Mucosa of rectum (tissue), 2 donors: ENCODE results near the gene FTL.
A peak's percentile ranks its signal among the peaks of the same experiment; 100 is the strongest.

Experiments
- H3K27ac ChIP-seq, 2 donors: one replicate each; pipeline ENCODE4 v1.7.0; 2013; ENCODE audit warnings: inconsistent platforms in 2 of 2, low read depth in 2 of 2, low read length in 2 of 2
- H3K27me3 ChIP-seq, 2 donors: one replicate each; pipeline ENCODE4 v1.7.0; 2013; ENCODE audit warnings: low read length in 2 of 2; ENCODE audit not compliant: control insufficient read depth in 2 of 2, insufficient read depth in 2 of 2
- H3K36me3 ChIP-seq, 2 donors: one replicate each; pipeline ENCODE4 v1.7.0; 2013; ENCODE audit warnings: low read length in 2 of 2; ENCODE audit not compliant: control insufficient read depth in 2 of 2, insufficient read depth in 2 of 2
- H3K4me1 ChIP-seq, 2 donors: one replicate each; pipeline ENCODE4 v1.7.0; 2013; ENCODE audit warnings: low read length in 2 of 2, mild to moderate bottlenecking in 1 of 2; ENCODE audit not compliant: control insufficient read depth in 2 of 2, insufficient read depth in 2 of 2
- H3K4me3 ChIP-seq, 2 donors: one replicate each; pipeline ENCODE4 v1.7.0; 2013; ENCODE audit warnings: low read length in 2 of 2
- H3K9ac ChIP-seq, 2 donors: one replicate each; pipeline ENCODE4 v1.7.0; 2013; ENCODE audit warnings: low read length in 2 of 2, low read depth in 1 of 2, mild to moderate bottlenecking in 1 of 2
- H3K9me3 ChIP-seq, 2 donors: one replicate each; pipeline ENCODE4 v1.7.0; 2013; ENCODE audit warnings: low read length in 2 of 2; ENCODE audit not compliant: control insufficient read depth in 2 of 2
- donor health status: healthy.
- donor health status: Normal muscosa, but diverticular disease.

The FTL gene

DNA sequence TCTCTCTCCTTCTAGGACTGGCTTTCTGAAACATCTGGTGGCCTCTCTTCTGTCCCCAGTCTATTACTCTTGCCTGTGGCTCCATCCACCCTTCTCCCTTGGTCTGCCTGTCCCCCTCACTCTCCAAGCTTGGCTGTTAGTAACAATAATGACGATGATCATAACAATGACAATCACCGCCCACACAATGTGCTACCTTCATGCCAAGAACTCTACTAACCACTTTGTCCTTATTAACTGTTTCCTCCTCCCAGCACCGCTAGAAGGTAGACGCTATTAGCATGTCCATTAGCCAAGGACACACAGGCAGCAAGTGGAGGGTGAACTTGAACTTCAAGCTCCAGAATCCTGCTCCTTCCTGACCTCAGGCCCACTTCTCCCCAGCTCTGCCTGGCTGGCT is 25.3 kb downstream of the FTL start:
- Histone ChIP-seq H3K9me3 (no peaks in the 10 kb centered on the region), H3K4me3 (no peak overlapping the region), H3K36me3 (peaks cover 8 to 29% of the 10 kb centered on the region in 2 donors), H3K4me1 (peaks cover 16% of the 10 kb centered on the region in 2 donors), H3K27me3 (no peaks in the 10 kb centered on the region), H3K9ac (no peak overlapping the region), H3K27ac (no peak overlapping the region)

DNA sequence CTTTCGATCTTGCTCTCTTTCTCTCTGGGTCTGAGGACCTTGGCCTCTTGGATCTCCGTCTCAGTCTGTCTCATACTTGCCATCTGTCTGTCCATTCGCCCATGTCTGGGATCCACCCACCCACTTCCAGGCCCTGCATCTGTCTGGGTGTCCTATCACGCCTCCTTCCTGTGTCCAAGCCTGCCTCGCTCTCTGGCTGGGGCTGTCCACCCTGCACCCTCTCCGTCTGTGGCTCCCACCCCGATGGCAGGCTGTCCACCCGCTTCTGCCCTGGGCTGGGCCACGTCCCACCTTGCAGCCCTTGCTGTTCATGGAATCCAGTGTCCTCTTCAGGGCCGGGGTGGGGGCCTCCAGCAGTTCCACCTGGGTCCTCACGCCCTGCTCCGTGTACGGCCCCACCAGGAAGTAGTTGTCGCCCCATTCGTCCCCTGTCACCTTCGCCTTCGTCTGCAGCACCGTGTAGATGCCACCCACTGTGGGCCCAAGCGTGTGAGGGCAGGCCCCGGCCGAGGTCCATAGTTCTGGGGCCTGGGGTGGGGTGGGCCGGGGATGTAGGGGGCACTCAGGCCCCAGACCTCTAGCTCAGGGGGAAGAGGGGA is 26.0 kb downstream of the FTL start:
- Histone ChIP-seq H3K9ac (peak overlapping the region in 1 of 2 donors; percentile 87), H3K4me3 (no peak overlapping the region), H3K36me3 (peaks cover under 1 to 24% of the 10 kb centered on the region in 2 donors), H3K4me1 (peaks cover 16% of the 10 kb centered on the region in 2 donors), H3K27ac (no peak overlapping the region), H3K9me3 (no peaks in the 10 kb centered on the region), H3K27me3 (no peaks in the 10 kb centered on the region)

DNA sequence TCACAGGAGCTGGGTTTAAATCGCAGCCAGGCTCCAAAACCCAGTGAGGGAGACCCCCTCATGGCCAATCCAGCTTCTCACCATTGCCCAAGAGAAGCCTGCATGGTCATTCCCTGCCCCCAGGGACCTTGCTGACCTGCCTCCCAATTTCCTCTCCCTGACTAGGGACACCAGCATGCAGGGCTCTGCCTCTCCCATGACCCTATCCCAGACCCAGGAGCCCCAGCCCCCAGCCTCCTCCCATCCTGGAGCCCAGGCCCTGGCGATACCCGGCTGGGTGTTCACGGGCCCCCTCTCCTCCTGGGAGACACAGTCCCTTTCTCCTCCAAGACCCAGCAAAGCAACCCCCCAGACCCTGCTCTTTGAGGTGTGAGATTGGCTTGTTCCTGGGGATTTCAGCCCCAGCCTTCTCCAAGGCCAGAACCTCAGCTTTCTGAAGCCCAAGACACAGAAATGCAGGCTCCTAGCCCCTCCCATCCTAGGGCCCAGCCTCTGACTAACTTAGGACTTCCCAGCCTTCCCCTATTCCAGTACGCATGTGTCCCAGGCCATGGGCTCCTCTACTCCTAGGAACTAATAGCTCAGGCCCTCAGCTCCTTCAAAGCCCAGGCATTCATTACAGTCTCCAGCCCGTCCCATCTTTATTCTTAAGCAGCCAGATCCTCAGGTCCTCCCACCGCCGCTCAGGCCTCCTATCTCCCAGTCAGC is 26.9 kb downstream of the FTL start:
- Histone ChIP-seq H3K9me3 (no peaks in the 10 kb centered on the region), H3K36me3 (peaks cover 0 to 19% of the 10 kb centered on the region in 2 donors), H3K27ac (peak overlapping the region; percentile 98), H3K9ac (peak overlapping the region; percentile 87 to 95), H3K27me3 (no peaks in the 10 kb centered on the region), H3K4me3 (peak overlapping the region; percentile 88 to 99), H3K4me1 (peaks cover 16% of the 10 kb centered on the region in 2 donors)

DNA sequence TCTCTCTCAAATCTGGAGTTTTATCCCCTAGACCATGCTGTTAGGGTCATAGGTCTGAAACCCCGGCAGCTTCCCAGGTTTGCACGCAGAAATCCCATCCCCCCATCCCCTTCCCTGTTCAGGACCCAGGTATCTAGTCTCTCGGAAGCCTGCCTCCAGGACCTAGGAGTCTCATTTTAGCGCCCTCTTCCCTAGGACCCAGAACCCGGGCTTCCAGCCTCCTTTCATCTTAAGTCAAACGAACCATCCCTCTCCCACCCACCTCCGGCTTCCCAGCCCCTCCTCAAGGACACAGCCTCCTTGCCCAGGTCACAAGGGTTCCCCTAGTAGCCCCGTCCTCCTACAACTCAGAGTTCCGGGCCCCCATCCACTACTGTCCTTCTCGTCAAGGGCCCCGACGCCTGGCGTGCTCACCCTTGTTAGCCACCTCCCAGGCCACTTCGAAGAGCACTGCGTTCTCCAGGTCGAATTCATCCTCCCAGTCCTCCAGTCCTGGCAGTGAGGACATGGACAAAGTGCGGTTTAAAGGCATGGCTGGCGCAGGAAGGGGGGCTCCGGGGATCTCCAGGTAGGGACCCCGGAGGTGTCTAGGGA is 27.6 kb downstream of the FTL start:
- H3K27me3 ChIP-seq = no peaks in the 10 kb centered on the region
- H3K4me3 ChIP-seq = peak overlapping the region; percentile 88 to 99
- H3K4me1 ChIP-seq = peaks cover 16% of the 10 kb centered on the region in 2 donors
- no peaks in the 10 kb centered on the region for H3K9me3 ChIP-seq
- H3K27ac ChIP-seq = peak overlapping the region; percentile 98
- peak overlapping the region; percentile 87 to 95 for H3K9ac ChIP-seq
- H3K36me3 ChIP-seq = peaks cover 0 to 16% of the 10 kb centered on the region in 2 donors

DNA sequence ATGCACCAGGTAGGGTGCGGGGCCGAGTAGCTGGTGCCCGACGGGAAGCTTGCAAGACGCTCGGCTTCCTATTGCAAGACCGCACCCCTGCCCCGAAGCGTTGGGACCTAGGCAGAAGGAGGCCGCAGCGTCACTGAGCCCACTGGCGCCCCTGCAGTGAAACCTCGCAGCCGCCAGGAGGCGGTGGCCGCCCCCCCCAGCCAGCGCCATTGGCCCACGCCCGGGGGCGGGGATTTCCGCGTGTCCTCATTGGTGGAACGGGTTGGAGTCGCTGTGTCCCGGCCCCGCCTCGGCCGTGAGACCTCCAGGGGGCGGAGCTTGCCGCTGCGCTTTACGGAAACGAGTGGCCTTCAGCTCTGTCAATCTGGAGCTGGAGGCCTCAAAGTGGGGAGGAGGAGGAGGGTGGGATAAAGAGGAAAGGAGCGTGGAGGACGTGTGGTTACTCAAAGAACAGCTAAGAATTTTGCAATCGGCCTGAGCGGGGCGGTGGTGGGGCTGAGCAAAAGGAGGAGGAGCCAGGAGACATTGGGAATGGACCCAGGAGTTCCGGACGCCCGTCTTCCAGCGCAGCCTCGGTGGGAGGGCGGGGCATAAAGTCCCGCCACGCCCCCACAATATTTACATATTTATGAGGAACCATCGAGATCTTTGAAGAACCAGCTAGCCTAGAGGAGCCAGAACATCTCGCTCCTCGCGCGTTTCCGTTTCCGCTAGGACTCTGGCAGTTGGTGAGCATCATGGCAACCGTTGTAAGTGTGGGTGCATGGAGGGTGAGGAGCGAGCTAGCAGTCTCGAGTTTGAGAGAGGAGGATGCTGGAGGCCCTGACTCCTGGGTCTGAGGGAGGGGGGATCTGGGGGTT is 28.3 kb downstream of the FTL start, which contains the start of the genes GYS1 and RUVBL2:
TSS of gene GYS1 (minus strand) at position 135 of the 860 bp plus-strand sequence. CDS start 197 bp downstream, outside the sequence.
TSS of gene RUVBL2 (plus strand) at position 713 of the 860 bp plus-strand sequence. CDS start at position 738, 25 bp downstream.
- Histone ChIP-seq H3K4me1 (peaks cover 16% of the 10 kb centered on the region in 2 donors), H3K9ac (peak within 1 kb of the TSS; percentile 87 to 95), H3K27ac (peak within 1 kb of the TSS; percentile 98)

DNA sequence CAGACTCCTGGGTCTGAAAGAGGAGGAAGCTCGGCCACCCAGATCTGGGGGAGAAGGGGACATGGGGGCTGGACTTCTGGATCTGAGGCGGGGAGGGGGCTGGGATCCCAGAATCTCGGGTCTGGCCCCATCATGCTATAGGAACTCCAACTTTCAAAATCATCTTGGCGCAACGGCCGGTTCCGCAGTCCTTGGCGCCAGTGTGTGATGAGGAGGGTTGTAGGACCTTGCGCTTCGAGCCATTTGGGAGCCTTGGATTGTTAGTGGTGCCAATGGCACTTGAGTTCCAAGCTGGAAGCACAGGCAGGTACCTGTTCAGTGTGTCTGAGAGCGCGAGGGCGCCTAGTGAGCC is 28.9 kb downstream of the FTL start:
- Histone ChIP-seq H3K4me1 (peaks cover 16% of the 10 kb centered on the region in 2 donors), H3K9me3 (no peaks in the 10 kb centered on the region), H3K36me3 (peaks cover 0 to 6% of the 10 kb centered on the region in 2 donors), H3K27ac (peak overlapping the region; percentile 98), H3K9ac (peak overlapping the region; percentile 84 to 95), H3K27me3 (no peaks in the 10 kb centered on the region), H3K4me3 (peak overlapping the region; percentile 89 to 99)

More for the DNA sequence above, 28.3 kb downstream of the FTL start, which contains the start of the genes GYS1 and RUVBL2:
- Histone ChIP-seq H3K27me3 (no peaks in the 10 kb centered on the region), H3K4me3 (peak within 1 kb of the TSS; percentile 89 to 99), H3K36me3 (peaks cover 0 to 11% of the 10 kb centered on the region in 2 donors), H3K9me3 (no peaks in the 10 kb centered on the region)

DNA sequence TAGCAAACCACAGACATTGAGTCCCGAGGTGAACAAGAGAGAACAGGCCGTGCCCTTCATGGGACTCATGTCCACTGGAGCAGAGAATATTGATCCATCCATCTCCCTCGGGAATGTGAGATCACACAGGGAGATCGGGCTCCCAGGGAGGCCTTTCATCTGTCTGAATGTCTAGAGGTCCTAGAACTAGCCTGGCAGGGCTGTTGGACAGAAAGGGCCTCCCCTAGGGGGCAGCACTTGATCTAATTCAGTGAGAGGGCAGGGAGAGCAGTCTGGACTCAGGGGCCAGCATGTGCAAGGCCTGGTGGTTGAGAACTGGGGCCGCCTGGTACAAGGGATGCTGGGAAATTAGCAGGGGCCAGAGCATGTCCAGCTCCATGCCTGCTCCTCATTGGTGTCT is 32.9 kb downstream of the FTL start:
- Histone ChIP-seq H3K4me3 (no peak overlapping the region), H3K27ac (no peak overlapping the region), H3K9me3 (no peaks in the 10 kb centered on the region), H3K27me3 (no peaks in the 10 kb centered on the region), H3K9ac (no peak overlapping the region), H3K4me1 (peaks cover 4 to 6% of the 10 kb centered on the region in 2 donors), H3K36me3 (peaks cover 0 to 5% of the 10 kb centered on the region in 2 donors)

DNA sequence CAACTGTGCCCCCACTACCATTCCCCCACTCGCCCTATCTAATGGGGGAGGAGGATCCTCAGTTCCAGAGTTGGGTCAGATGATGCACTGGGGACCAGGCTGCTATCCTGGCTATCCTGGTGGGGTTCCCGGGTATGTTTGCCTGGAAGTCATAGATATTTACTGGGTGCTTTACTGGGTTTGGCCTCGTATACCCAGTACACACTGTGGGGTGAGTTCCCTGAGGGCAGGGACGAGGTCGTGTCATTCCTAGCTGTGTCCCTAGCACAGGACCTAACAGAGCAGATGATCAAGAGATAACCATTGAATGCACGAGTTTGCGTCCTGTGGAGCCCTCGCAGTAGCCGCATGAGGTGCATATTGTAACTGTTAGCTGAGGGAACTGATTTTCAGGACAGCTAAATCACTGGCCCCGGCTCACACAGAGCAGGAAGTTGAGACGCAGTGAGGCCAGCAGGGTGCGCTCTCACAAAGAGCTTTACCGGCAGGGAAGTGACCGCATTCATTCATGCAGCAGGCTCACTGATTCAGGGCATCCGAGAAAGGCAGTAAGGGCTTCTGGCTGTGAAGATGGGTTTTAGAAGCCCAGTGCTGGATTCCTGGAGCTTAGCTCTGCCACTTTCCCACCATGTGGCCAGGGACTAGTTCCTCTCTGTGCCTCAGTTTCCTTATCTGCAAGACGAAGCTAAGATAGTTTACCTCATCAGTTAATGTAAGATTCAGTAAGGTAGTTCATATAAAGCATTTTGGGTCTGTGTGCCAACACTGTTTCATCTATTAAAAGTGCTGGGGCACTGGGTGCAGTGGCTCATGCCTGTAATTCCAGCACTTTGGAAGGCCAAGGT is 34.6 kb downstream of the FTL start:
- H3K36me3 ChIP-seq = peaks cover 8 to 19% of the 10 kb centered on the region in 2 donors
- H3K9ac ChIP-seq = no peak overlapping the region
- no peak overlapping the region for H3K4me3 ChIP-seq
- no peak overlapping the region for H3K27ac ChIP-seq
- H3K9me3 ChIP-seq = no peaks in the 10 kb centered on the region
- no peaks in the 10 kb centered on the region for H3K27me3 ChIP-seq
- H3K4me1 ChIP-seq = no peaks in the 10 kb centered on the region

DNA sequence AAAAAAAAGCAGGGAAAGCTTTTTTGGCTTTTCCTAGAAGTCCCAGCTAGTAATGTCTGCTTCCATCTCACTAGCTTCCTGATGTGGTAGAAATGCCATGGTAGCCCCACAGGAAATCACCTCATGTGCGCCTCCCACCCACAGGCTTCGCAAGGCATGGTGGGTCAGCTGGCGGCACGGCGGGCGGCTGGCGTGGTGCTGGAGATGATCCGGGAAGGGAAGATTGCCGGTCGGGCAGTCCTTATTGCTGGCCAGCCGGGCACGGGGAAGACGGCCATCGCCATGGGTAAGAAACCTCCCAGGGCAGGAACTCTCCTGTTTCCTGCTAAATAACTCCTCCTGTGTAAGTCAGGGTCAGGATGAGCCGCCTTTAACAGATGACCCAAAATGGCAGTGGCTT is 39.0 kb downstream of the FTL start:
- H3K36me3 ChIP-seq = peaks cover 32 to 44% of the 10 kb centered on the region in 2 donors
- no peak overlapping the region for H3K9ac ChIP-seq
- no peak overlapping the region for H3K4me3 ChIP-seq
- H3K4me1 ChIP-seq = no peaks in the 10 kb centered on the region
- H3K27me3 ChIP-seq = no peaks in the 10 kb centered on the region
- H3K27ac ChIP-seq = no peak overlapping the region
- no peaks in the 10 kb centered on the region for H3K9me3 ChIP-seq
